ENCODE results near the gene VLDLR. TPM values are rescaled to one million over a fixed set of nuclear protein-coding genes. Genes with fewer than 3 reads are reported as not detected.

Gene VLDLR
- total and polyA plus RNA-seq, 4 donors: 2.4 to 46.3 (median 24.0) TPM

DNA sequence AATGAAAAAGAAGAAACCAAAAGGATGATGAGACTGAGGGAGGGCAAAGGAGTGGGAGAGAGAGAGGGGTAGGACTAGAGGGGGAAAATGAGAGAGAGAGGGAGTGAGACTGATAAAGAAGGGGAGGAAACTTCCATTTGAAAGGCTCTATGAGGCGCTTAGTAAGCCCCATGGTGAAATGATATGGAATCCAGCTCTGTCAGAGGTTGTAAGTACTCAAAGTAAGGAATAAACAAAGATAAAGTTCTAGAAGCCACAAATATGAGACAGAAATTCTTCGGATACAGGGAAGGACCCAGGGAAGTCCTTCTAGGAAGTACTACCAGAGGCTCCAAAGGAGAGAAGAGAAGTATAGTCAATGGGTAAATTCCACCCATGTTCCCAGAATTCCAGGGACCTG lies 21.7 kb upstream of the VLDLR start:
- no peaks in the 10 kb centered on the region for H3K36me3 ChIP-seq (ENCODE audit: control insufficient read depth in 1 of 2, insufficient read depth in 2 of 2, low read length in 1 of 2)
- H3K27ac ChIP-seq (ENCODE audit: low read depth in 1 of 2, low read length in 2 of 2): no peak overlapping the region
- H3K4me3 ChIP-seq (ENCODE audit: low read length in 2 of 2): no peak overlapping the region
- intact Hi-C loops (cut with DNase I): no loop called here
- DNase-seq (no peak), ATAC-seq (ENCODE audit: low FRiP score) (no peak)
- no peaks in the 10 kb centered on the region for H3K27me3 ChIP-seq (ENCODE audit: control insufficient read depth in 1 of 2, insufficient read depth in 2 of 2, low read length in 1 of 2)
- 89 to 92% methylated on average over 2 of the region's 2 CpGs for WGBS, 2 donors
- H3K4me1 ChIP-seq (ENCODE audit: control insufficient read depth in 1 of 2, insufficient read depth in 2 of 2, low read length in 2 of 2): no peaks in the 10 kb centered on the region
- H3K9me3 ChIP-seq (ENCODE audit: control insufficient read depth, low read length): no peaks in the 10 kb centered on the region

DNA sequence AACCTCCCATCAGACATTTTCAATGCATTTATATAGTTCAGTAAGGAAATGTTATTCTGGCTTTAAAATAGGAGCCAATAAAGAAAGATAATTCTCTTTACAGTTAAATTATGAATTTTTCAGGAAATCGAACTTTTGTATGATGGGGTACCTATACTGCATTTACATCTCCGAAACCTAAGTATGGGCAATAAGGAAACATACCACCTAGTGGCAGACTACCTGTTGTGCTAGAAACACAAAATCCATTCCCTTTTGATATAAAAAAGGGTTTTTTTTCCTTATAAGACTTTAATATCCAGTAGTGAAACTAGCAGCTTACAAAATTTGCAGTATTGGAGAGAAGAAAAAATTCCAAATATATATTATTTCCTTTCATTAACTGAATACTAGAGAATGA lies 21.3 kb upstream of the VLDLR start:
- Histone ChIP-seq H3K36me3 (ENCODE audit: control insufficient read depth in 1 of 2, insufficient read depth in 2 of 2, low read length in 1 of 2) (no peaks in the 10 kb centered on the region), H3K27ac (ENCODE audit: low read depth in 1 of 2, low read length in 2 of 2) (no peak overlapping the region), H3K4me1 (ENCODE audit: control insufficient read depth in 1 of 2, insufficient read depth in 2 of 2, low read length in 2 of 2) (no peaks in the 10 kb centered on the region), H3K4me3 (ENCODE audit: low read length in 2 of 2) (no peak overlapping the region), H3K9me3 (ENCODE audit: control insufficient read depth, low read length) (no peaks in the 10 kb centered on the region), H3K27me3 (ENCODE audit: control insufficient read depth in 1 of 2, insufficient read depth in 2 of 2, low read length in 1 of 2) (no peaks in the 10 kb centered on the region)
- 94% methylated on average over 2 of the region's 2 CpGs for WGBS, 2 donors
- ATAC-seq (ENCODE audit: low FRiP score) (no peak), DNase-seq (no peak)
- intact Hi-C loops (cut with DNase I): no loop called here

DNA sequence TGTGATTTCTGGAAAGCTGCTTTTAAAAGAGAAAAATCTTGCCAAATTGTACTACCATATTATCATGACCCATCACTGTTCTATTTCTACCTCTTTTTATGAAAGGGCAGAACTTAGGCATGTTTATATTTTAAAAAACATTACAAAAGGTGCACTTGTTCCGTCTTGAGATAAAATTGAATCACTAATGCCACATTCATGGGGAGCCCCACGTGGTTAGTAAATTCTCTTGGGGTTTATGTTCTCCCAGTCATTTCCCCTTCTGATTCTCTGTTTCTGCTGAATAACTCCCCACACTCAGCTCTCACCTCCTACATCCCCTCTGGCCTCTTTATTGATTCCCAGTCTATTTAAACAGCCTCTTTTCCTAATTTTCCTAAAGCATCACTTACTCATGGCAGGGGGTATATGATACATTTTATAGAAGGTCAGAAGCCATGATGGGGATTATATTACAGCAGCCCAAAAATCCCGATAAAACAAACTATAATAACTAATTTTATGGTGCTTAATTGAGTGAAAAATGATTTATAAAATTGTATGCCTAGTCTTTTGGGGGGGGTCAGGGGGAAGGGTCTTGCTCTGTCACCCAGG lies 19.7 kb upstream of the VLDLR start:
- ATAC-seq (ENCODE audit: low FRiP score): no peak
- H3K4me3 ChIP-seq (ENCODE audit: low read length in 2 of 2): no peak overlapping the region
- no peak for DNase-seq
- H3K27ac ChIP-seq (ENCODE audit: low read depth in 1 of 2, low read length in 2 of 2): no peak overlapping the region
- no peaks in the 10 kb centered on the region for H3K4me1 ChIP-seq (ENCODE audit: control insufficient read depth in 1 of 2, insufficient read depth in 2 of 2, low read length in 2 of 2)
- WGBS, 2 donors: 81% methylated on average over 3 of the region's 3 CpGs
- H3K36me3 ChIP-seq (ENCODE audit: control insufficient read depth in 1 of 2, insufficient read depth in 2 of 2, low read length in 1 of 2): no peaks in the 10 kb centered on the region
- H3K27me3 ChIP-seq (ENCODE audit: control insufficient read depth in 1 of 2, insufficient read depth in 2 of 2, low read length in 1 of 2): no peaks in the 10 kb centered on the region
- intact Hi-C loops (cut with DNase I): no loop called here
- no peaks in the 10 kb centered on the region for H3K9me3 ChIP-seq (ENCODE audit: control insufficient read depth, low read length)

DNA sequence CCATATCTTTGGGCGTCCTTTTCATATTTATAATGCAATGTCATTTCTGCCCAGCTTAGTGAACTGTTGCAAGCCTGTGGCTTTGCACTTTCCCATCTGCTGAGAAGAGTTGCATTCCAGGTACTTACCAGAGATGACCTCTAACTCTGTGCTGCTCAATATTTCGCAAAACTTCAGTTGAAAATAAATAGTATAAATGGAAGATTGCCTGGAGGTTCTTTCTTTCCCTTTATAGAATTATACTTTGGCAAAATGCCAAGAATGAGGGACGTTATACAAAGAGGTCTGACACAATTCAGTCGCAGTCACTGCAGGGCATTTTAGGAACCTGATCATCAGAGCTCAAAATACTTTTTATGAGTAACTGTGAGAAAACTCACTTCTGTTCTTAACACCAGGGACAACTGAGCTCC lies 18.9 kb upstream of the VLDLR start:
- DNase-seq (no peak), ATAC-seq (ENCODE audit: low FRiP score) (no peak)
- 13 to 15% methylated on average over 4 of the region's 4 CpGs for WGBS, 2 donors
- H3K4me3 ChIP-seq (ENCODE audit: low read length in 2 of 2): no peak overlapping the region
- H3K27ac ChIP-seq (ENCODE audit: low read depth in 1 of 2, low read length in 2 of 2): no peak overlapping the region
- no peaks in the 10 kb centered on the region for H3K27me3 ChIP-seq (ENCODE audit: control insufficient read depth in 1 of 2, insufficient read depth in 2 of 2, low read length in 1 of 2)
- intact Hi-C loops (cut with DNase I): no loop called here
- no peaks in the 10 kb centered on the region for H3K9me3 ChIP-seq (ENCODE audit: control insufficient read depth, low read length)
- no peaks in the 10 kb centered on the region for H3K36me3 ChIP-seq (ENCODE audit: control insufficient read depth in 1 of 2, insufficient read depth in 2 of 2, low read length in 1 of 2)
- H3K4me1 ChIP-seq (ENCODE audit: control insufficient read depth in 1 of 2, insufficient read depth in 2 of 2, low read length in 2 of 2): no peaks in the 10 kb centered on the region

DNA sequence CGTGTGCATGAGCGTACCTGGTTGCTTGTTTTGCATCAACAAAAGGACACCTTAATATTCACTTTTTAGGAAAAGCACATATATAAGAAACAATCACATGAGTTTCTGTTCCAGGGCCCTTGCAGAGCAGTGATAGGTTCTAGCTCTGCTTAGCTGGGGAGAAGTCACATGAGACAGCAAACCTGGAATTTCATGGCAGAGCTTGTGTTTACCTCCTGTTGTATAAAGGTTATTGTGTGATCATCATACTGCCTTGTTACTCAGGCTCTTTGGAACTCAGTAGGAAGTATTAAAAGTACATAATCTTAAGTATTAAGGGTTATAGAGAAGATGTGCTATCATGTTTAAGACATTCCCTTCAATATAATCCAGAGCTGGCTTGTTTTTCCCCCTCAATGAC lies 18.0 kb upstream of the VLDLR start:
- whole genome bisulfite sequencing, 2 donors: 66 to 83% methylated on average over 2 of the region's 2 CpGs
- no peaks in the 10 kb centered on the region for H3K9me3 ChIP-seq (ENCODE audit: control insufficient read depth, low read length)
- no peak overlapping the region for H3K27ac ChIP-seq (ENCODE audit: low read depth in 1 of 2, low read length in 2 of 2)
- ATAC-seq (ENCODE audit: low FRiP score): no peak
- H3K4me1 ChIP-seq (ENCODE audit: control insufficient read depth in 1 of 2, insufficient read depth in 2 of 2, low read length in 2 of 2): no peaks in the 10 kb centered on the region
- no peaks in the 10 kb centered on the region for H3K36me3 ChIP-seq (ENCODE audit: control insufficient read depth in 1 of 2, insufficient read depth in 2 of 2, low read length in 1 of 2)
- no peak for DNase-seq
- no peak overlapping the region for H3K4me3 ChIP-seq (ENCODE audit: low read length in 2 of 2)
- intact Hi-C loops (cut with DNase I): no loop called here
- no peaks in the 10 kb centered on the region for H3K27me3 ChIP-seq (ENCODE audit: control insufficient read depth in 1 of 2, insufficient read depth in 2 of 2, low read length in 1 of 2)

DNA sequence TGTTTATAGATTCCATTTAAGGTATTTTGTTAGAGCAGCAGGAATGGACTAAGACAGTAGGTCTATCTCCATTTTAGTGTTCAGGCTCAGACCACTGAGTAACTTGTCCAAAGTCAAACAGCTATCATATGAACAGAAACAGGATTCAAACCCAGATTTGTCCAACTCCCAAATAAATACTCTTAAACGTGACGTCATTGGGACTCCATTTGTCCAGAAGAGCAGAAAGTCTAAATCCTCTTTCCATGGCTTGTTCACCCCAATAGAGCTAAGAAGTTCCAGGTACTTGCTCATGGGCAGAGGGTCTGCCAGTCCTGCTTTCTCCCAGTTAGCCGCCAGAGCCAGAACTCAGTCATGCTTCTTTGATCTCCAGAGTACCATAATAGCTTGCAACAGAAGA lies 16.3 kb upstream of the VLDLR start:
- intact Hi-C loops (cut with DNase I): no loop called here
- Histone ChIP-seq H3K27ac (ENCODE audit: low read depth in 1 of 2, low read length in 2 of 2) (no peak overlapping the region), H3K36me3 (ENCODE audit: control insufficient read depth in 1 of 2, insufficient read depth in 2 of 2, low read length in 1 of 2) (no peaks in the 10 kb centered on the region), H3K27me3 (ENCODE audit: control insufficient read depth in 1 of 2, insufficient read depth in 2 of 2, low read length in 1 of 2) (no peaks in the 10 kb centered on the region), H3K9me3 (ENCODE audit: control insufficient read depth, low read length) (no peaks in the 10 kb centered on the region), H3K4me3 (ENCODE audit: low read length in 2 of 2) (no peak overlapping the region), H3K4me1 (ENCODE audit: control insufficient read depth in 1 of 2, insufficient read depth in 2 of 2, low read length in 2 of 2) (no peaks in the 10 kb centered on the region)
- DNase-seq (no peak), ATAC-seq (ENCODE audit: low FRiP score) (no peak)
- 93 to 95% methylated on average over 3 of the region's 3 CpGs for WGBS, 2 donors

DNA sequence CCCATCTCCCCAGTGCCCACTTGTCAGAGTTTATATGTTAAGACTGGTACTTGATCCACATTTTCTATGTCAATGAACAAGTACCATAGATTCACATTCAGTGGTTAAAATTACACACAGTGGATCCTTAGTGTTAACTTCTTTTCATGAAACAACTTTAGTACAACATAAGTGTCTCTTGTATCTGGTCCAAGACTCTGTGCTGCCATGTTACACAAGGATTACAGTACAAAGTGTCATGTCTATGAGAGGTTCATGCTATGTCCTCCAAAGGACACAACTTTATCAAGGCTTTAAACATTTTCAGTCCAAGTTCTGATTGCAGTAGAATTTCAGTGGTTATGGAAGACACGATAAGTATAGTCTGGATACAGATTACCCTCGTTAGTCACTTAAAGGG lies 13.3 kb upstream of the VLDLR start:
- Histone ChIP-seq H3K4me1 (ENCODE audit: control insufficient read depth in 1 of 2, insufficient read depth in 2 of 2, low read length in 2 of 2) (no peaks in the 10 kb centered on the region), H3K36me3 (ENCODE audit: control insufficient read depth in 1 of 2, insufficient read depth in 2 of 2, low read length in 1 of 2) (no peaks in the 10 kb centered on the region), H3K27ac (ENCODE audit: low read depth in 1 of 2, low read length in 2 of 2) (no peak overlapping the region), H3K27me3 (ENCODE audit: control insufficient read depth in 1 of 2, insufficient read depth in 2 of 2, low read length in 1 of 2) (no peaks in the 10 kb centered on the region), H3K4me3 (ENCODE audit: low read length in 2 of 2) (no peak overlapping the region), H3K9me3 (ENCODE audit: control insufficient read depth, low read length) (no peaks in the 10 kb centered on the region)
- DNase-seq: no peak
- intact Hi-C loops (cut with DNase I): no loop called here
- whole genome bisulfite sequencing, 2 donors: 94% methylated on average over 2 of the region's 2 CpGs
- ATAC-seq (ENCODE audit: low FRiP score): no peak

DNA sequence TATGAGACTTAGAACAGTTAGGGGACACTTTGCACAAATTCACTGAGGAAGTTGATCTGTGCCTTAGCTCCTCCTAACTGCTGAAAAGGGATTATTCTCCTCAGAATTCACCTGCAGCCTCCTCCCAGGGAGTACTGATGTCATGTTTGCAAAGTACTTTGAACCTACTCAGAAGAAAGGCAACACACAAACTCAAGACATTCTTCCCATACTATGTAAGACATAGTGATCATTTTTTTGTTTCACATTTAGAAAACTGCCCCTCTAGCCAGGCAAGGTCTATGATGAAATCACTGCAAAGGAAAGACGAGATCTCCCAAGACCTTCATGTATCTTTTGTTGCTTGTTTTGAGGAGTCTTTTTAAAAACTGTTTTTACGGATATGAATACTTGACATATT lies 10.6 kb upstream of the VLDLR start:
- intact Hi-C loops (cut with DNase I): loop anchor here in 1 of 2 donors (5.0 kb wide), 1 partner anchor 39 kb away; no protein-coding TSS in a partner anchor
- H3K4me1 ChIP-seq (ENCODE audit: control insufficient read depth in 1 of 2, insufficient read depth in 2 of 2, low read length in 2 of 2): no peaks in the 10 kb centered on the region
- no peaks in the 10 kb centered on the region for H3K9me3 ChIP-seq (ENCODE audit: control insufficient read depth, low read length)
- no peak for DNase-seq
- H3K27ac ChIP-seq (ENCODE audit: low read depth in 1 of 2, low read length in 2 of 2): no peak overlapping the region
- no peak for ATAC-seq (ENCODE audit: low FRiP score)
- H3K4me3 ChIP-seq (ENCODE audit: low read length in 2 of 2): no peak overlapping the region
- no peaks in the 10 kb centered on the region for H3K27me3 ChIP-seq (ENCODE audit: control insufficient read depth in 1 of 2, insufficient read depth in 2 of 2, low read length in 1 of 2)
- H3K36me3 ChIP-seq (ENCODE audit: control insufficient read depth in 1 of 2, insufficient read depth in 2 of 2, low read length in 1 of 2): no peaks in the 10 kb centered on the region
- 32 to 38% methylated on average over 2 of the region's 2 CpGs for WGBS, 2 donors

DNA sequence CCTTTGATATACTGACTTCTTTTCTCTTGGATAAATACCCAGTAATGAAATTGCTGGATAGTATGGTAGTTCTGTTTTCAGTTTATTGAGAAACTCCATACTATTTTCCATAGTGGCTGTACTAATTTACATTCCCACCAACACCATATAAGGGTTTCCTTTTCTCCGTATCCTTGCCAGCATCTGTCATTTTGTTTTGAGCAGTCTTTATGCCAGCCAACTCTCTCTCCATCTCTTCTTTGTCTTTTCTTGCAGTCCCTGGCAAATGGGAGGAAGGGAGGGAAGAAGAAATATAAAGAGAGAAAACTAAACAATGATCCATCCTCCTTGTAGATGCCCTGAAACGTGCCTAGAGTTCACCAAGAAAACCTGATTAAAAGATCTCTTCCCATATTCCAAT lies 9.6 kb upstream of the VLDLR start:
- Histone ChIP-seq H3K27ac (ENCODE audit: low read depth in 1 of 2, low read length in 2 of 2) (no peak overlapping the region), H3K4me3 (ENCODE audit: low read length in 2 of 2) (no peak overlapping the region), H3K36me3 (ENCODE audit: control insufficient read depth in 1 of 2, insufficient read depth in 2 of 2, low read length in 1 of 2) (no peaks in the 10 kb centered on the region), H3K9me3 (ENCODE audit: control insufficient read depth, low read length) (no peaks in the 10 kb centered on the region), H3K4me1 (ENCODE audit: control insufficient read depth in 1 of 2, insufficient read depth in 2 of 2, low read length in 2 of 2) (no peaks in the 10 kb centered on the region), H3K27me3 (ENCODE audit: control insufficient read depth in 1 of 2, insufficient read depth in 2 of 2, low read length in 1 of 2) (no peaks in the 10 kb centered on the region)
- ATAC-seq (ENCODE audit: low FRiP score) (no peak), DNase-seq (no peak)
- intact Hi-C loops (cut with DNase I): loop anchor here in 1 of 2 donors (5.0 kb wide), 1 partner anchor 40 kb away; no protein-coding TSS in a partner anchor
- WGBS, 2 donors: 85 to 87% methylated on average over 2 of the region's 2 CpGs

Data from aorta (tissue), 5 donors.